NCI-H748 treated with DMSO at 0.1 percent for 48 hours (cell line): ENCODE measurements around the gene ZNF22.

ENCODE experiments used
- DNase-seq: peaks from one replicate; lab custom pipeline; 2025; lab: John Stamatoyannopoulos, UW

The ZNF22 gene

DNA sequence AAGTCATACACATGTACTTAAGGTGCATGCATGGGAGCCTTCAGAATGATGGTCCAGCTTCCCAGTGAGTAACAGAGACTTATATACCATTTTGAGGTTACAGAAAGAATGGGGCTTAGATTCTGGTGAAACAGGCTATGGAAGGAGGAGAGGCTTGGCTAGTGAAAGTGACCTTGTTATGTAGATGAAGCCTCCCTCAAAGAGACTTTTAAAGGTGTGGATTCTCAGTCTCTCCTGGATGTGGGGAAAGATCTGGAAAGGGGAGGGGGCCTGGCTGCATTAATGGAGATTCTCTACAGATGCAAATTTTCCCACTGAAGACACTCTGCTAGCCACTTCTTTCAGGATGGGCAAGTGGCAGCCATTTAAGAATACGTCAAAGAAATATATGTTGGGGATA, 35.6 kb upstream of the ZNF22 start:
- no peak for DNase-seq

DNA sequence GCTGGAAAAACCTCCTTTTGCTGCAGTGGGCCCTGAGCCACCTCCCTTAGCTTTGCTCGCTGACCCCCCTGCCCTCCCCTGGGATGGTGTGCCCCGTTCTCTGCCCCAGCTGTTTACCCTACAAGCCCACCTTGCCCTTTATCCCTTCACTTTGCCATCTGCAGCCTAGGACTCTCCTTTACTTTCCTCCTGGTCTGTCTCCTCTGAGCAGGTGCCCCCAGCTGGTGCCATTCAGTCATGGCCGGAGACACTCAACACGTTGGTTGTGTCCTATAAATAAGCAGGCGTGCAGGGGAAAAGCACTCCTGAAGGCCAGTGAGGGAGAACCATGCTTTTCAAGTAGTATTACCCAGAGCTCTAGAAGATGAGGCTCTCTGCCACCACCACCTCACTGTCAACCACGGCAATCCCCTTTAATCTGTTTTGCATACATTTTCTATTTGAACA, 35.0 kb upstream of the ZNF22 start:
- no peak for DNase-seq

DNA sequence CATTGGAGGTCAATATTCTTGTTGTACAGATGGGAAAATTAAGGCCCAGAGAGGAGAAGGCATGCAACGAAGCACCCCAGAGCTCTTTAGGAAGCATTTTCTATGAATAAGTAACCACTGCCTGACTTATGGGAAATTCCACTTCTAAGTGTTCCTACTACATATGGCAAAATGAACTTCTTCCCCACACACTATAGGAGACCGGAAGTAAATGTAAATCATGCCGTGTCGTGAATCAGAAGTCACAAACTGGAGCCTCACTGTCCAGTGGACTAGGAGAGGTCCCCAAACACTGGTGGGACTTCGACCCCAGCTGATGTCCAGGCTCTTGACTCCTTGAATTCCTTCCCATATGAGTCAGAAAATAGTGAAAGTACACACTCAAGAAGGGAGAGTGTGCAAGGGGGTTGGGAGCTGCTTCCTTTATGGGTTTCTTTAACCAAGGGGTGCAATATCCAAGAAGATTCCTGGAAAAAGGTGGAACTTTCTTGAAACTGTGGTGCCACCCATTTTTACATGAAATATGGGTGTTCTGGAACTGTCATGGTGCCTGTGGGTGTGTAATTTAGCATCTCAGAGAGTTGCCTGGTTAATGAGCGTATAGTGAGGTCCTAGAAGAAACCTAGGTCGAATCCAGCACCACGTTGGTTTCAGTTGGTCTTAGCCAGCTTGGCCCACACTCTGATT, 34.5 kb upstream of the ZNF22 start:
- DNase-seq: no peak

DNA sequence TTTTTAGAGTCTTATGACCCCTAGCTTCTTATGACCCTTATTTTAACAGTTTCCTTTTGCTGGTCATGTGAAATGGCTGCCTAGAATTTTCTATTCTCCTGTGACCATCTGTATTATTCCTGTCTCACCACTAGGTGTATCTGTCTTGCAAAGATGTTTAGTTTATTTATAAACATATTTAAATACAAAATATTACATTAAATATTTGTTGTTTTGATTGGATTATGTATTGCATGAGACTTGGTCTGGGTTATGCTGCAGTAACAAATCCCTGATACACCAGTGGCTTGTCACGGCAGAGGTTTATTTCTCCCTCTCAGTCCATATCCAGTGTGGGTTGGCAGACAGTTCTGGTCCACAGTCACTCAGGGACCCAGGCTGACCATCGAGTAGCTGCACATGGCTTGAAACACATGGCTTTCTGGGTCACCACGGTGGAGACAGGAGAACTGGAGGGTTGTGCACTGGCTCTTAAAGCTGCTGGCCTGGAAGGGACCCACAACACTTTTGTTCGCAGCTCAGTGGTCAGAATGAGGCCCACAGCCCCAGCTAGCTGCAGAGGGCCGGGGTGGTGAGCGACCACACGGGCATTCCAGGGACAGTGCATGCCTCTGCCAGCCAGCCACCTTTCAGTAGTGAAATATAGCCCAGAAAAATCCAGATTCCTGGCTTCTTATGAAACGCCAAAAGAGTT, 33.8 kb upstream of the ZNF22 start:
- DNase-seq: no peak

DNA sequence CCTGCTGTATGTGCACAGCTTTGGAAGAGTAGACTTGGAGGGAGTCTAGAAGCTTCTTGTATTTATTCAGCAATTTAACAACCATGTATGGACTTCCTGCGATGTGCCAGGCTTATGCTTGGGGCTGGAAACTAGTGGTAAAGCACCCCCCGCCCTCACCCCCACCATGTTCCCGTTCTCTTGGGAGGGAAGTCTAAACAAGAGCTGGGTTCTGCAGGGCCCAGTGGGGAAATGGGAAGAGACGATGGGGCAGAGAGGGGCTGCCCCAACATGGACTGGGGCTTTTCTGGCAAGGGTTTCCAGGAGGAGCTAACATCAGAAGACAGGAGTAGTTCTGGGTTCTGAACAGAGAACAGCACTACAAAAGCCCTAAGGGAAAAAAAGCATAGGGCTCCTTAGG, 33.1 kb upstream of the ZNF22 start:
- no peak for DNase-seq

DNA sequence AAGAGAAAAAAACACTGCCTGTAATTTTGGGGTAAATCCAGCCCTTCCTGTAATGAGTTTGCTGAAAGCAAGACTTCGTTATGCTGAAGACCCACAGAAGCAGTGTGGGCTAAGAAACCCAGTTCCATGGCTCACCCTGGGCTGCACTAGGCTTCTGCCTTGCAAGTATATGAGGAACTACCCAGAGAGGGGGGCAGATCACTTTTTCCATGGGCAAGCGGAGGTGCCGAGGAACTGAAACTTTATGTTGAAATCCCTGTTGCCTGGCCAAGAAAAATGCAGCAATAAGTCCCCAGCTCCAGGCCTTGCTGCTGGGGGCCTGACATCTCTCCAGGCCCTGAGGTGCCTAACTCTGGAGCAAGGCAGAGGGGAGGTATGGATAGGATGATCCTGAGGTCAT, 32.6 kb upstream of the ZNF22 start:
- DNase-seq: no peak

DNA sequence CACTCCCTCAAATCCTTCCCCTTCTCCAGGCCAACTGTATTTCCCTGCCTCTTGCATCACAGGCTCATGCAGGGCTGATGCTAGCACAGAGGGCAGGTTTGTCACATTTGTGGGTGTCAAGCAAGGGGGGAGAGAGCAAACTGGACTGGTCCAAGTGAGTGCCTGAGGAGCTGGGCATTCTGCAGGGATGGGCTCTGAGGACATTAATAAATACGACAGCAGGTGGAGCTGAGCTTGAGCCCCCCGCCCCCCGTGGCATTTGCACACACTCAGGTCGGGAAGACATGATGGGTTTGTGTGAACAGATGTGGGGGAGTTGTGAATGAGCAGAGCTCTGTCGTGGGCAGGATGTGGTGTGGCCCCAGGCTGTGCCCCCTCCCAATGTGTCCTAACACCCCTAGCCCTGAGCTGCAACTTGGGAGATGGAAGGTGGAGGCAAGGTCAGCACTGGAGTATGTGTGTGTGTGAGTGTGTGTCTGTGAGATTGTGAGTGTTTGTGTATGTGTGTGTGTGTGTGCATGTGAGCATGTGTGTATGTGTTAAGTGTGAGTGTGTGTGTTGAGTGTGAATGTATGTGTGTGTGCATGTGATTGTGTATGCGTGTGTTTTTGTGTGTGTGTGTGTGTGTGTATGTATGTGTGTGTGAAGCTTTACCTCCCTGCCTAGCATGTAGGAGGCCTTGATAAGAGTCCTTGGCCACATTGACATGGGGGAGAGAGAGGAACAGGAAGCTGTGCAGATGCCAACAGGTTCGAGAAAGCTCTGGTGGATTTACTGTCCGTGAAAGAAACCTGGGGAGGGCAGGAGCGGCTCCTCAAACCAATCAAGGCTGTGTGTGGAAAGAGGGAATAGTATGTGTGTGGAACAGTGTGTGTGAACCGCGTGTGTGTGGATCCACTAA, 32.0 kb upstream of the ZNF22 start:
- no peak for DNase-seq

DNA sequence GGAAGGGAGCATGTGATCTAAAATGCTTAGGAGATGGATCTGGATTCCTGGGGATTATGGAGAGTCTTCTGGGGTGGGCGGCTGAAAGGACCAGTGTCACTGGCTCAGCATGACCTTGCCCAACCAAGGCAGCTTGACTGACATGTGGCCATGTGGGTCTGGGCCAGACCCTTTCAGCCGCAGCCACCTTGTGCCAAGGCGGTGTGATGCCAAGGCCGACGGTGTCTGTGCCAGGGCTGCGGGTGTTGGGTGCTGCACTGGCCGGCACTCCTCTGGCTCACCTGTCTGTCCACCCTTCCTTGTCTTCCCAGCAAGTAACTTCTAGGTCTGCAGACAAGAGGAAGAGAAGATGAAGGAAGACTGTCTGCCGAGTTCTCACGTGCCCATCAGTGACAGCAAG, 30.9 kb upstream of the ZNF22 start:
- DNase-seq: no peak

DNA sequence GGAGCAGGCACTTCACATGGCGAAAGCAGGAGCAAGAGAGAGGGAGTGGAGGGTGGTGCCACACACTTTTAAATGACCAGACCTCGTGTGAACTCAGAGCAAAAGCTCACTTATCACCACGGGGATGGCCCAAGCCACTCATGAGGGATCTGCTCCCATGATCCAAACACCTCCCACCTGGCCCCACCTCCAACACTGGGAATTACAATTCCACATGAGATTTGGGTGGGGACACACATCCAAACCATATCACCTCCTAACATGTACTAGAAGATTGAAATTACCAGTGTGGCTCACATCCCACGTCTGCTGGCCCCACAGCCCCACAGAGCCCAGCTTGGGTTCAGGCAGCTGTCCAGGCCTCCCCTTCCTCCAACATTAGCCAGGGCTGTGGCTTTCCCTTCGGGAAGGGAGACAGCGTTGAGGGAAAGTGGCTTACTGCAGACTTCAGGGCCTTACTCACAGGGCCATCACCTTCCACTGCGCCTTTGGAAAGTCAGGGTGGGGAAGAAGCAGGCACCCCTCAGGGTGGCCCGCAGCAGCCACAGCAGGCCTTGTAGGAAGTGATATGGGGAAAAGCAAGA, 29.8 kb upstream of the ZNF22 start:
- no peak for DNase-seq

DNA sequence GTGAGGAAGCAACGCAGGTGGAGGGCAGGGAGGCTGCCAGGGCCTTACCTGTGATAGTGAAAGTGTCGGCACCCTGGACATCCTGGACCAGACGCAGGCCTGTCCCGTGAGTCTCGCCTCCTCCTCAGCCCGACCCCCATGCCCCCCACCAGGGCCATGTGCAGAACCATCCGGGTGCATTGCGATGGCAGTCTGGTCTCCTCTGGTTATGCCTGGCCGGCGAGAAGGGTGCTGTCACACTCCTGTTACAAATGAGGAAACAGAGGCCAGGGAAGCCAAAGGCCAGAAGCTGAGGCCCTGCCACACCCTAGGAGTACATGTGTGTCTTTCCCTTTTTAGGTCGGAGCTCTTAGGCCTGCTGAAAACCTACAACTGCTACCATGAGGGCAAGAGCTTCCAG, 29.3 kb upstream of the ZNF22 start:
- DNase-seq: no peak

DNA sequence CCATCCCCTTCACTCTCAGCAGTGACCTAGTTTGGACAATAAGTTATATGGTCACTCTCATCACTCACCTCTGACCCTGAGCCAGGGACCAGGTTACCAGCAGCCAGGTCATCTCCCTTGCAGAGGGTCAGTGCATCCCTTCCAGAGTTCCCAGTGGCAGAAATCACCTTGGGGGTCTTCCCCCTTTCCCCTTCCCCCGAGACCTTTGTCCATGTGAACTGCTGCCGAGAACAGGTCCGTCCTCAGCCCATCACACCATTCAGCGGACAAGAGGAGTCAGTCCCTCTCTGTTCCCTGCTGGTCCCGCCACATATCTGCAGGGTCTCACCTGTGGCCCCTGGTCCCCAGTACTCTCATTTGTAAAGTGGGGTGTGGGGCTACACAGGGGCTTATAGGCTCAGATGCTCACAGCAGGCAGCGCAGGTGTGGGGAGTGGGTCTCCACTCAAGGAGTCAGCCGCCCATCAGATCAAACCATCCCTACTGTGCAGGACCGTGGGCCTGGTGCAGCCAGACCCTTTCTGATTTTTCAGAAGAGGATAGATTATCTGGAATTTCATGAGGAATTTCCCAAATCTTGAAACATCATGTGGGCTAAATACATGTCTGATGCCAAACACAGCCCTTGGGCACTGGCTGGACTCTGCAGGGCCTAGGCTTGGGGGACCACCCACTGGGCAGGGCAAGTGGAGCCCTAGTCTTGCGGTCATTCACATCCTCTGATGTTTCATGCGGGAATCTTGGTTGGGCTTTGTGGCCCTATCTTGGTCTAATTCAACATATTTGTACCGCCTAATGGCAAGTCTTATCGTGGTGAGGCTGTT, 28.6 kb upstream of the ZNF22 start:
- no peak for DNase-seq

DNA sequence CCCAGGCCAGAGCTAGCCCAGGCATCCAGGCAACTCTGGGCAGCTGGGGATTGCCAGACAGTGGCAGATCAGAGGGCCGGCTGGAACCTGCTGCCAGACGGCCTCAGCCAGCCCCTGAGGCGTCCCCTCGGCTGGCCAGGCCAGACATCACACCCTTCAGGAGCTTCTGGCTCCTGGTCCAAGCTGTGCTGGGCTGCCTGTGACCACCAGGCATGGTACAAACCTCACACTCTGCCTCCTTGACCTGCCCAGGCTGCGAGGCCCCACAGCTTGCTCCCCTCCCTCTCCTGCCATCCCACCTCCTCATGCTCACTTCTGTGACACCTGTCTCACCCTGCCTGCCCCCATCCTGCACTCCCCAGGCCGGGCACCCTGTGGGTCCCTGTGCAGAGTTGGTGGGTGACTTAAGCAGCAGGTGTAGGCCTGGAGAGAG, 27.8 kb upstream of the ZNF22 start:
- no peak for DNase-seq

DNA sequence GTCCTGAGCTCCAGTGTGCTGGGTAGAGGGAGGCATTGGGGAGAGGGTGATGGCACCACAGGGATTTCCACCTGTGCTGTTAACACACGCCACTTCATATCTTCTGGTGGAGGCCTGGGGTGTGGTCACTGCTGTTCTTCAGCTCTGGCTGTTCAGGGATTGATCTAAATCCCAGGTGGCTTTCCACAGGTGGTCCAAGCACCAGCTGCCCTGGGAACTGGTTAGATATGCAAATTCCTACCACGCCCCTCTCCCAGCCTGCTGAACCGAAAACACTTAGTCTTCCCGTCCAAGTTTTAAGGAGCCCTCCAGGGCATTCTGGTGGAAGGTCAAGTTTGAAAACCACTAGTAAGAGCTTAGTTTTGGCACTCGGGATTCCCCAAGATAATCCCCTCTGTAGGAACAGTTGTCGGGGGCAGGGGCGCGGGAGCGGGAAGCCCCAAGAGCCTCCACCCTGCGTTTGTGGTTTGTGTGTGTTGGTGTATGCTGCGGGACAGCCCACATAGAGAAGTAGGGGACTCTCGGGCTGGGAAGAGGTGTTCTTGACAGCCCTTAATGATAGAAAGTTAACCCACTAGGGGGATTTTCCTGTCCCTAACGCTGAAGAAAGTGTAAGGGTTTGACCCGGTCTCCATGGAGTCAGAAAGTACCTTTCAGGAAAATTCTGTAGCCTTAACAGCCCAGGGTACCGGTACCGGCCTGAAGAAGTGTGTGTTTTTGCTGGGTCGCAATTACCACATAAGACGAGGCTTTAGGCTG, 27.2 kb upstream of the ZNF22 start:
- no peak for DNase-seq

DNA sequence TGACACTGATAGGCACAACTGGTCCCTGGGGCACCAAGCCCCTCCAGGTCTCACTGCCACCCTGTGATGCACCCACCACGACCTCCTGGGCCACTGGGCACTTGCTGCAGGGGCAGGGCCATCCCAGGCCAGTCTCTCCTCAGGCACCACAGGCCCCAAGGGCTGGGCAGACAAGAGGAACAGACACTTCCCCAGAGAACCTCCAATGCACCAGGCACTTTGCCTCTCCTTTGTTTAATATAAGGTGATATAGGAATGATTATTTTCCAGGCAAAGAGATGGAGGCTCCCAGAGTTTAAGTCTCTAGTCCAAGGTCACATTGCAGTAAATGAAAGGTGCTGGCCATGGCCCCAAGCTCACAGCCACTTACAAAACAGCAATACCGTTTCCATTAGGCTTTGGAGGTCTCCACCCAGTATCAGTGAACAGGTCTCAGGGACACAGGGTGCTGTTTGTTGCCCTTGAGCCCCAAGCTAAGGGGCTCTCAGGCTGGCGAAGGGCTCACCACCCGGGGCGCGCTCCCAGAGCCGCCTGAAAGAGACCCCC, 26.6 kb upstream of the ZNF22 start:
- DNase-seq: no peak

DNA sequence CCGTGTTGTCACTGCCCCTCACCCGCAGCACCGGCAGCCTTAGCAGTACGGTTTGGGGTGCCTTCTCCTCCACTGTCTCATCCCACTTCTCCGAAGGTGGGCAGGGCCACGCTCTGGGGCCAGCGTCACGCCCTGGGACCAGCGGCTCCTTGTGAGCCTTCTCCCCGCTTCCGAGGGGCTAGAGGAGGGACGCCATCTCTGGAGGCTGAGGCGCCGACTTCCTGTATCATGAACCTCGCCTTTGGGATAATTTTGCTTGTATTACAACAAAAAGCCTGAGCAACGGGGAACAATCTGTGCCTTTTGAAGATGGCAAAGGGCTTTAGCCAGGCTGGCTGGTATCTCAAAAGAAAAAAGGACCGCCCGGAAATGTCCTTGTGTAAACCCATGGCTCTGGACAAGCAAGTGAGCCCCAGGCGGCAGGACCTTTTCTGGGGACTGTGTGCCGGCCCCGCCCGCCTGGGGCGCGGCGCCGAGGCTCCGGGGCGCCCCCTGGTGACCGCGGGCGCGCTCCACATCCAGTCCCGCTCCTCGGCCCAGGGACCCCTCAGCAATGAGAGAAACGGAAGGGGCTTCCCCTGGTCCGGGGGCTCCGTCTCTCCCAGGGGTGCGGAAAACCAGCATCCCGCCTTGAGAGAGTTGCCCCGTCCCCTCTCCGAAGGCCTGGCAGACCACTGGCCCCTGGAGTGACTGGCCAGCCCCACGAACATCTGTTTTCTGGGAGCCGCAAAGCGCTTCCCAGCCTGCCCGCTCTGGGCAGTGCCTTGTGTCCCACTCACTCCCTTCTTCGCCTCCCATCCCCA, 25.9 kb upstream of the ZNF22 start:
- peak; percentile 12 for DNase-seq

DNA sequence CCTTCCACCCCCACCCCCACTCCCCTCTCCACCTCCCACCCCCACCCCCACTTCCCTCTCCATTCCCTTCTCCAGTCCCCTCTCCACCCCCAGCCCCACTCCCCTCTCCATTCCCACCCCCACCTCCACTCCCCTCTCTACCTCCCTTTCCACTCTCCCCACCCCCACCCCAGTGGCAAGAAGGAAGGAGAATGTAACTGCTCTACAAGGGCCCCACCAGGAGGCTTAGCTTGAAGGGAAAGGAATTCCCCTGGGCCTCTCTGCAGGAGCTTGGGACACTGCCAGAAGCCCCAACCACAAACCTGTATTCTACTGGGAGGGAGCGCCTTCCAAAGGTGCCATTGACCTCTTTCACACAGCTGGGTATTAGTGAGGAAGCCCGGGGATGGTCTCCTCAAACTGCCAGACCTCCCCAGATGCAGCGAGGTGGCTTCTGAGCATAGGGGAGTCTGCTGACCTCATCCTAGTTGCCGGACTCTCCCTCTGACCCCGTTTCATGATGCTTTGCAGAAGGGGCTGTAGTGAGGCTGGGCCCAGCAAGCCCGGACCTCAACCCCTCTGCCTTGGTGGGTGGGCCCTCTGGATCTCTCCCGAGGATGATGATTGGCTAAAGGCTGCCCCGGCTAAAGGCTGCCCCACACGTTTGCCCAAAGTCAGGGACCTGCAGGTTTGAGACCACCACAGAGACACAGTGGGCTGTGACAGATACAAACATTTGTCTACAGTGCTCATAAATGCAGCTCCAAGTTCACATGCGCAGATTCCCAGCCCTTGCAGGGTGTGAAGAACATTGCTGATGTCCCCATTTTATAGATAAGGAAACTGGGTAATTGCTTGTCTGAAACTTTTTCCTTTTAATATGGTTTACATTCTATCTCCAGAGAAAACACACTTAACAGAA, 25.0 kb upstream of the ZNF22 start:
- DNase-seq: no peak

DNA sequence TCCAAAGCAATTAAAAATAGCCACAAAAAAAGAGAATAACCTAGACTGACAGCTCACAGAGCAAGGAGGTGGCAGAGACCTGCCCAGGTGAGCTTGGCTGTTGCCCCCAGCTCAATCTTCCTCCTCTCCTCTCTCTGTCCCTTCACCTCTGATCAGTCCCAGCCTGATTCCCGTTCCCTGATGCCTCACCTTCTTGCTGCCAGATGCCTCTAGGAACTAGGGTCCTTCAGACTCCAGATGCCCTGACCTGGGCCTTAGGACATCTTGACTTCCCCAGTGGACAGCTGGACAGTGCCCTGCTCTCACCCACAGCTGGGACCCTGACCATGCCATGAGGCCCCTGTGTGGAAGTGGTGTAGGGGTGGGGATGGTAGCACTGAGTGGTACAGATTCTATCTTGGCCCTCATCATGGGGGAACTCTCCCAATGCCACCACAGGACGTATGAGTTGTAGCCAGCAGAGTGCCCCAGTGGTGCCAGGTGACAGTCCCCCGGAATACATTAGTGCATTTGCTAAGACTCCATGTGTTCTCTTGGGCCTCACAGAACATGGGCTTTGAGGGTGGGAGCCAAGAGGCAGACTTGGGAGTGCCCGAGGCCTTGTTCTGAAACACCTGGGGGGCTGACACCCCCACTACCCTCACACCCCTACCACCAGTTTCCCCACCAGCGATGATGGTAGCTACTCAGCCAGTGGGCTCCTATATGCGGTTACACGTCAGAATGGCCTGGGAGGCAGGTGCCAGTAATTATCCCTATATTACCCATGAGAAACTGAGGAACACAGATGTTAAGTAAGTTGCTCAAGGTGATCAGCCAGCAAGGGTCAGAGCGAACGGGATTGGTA, 24.1 kb upstream of the ZNF22 start:
- DNase-seq: no peak
